K562 (cell line): ENCODE data around the gene FLAD1. TPM values are rescaled to one million over a fixed set of nuclear protein-coding genes. Genes with fewer than 3 reads are reported as not detected.

Experiments
- CSDE1 ChIP-seq, 2 experiments: fragments of 450-650 bp; IDR thresholded peaks; 2 replicates each; pipeline ENCODE4 v1.6.1; 2016; ENCODE audit warnings: mild to moderate bottlenecking in 1 of 2
- LCOR ChIP-seq: sonication (generic); formaldehyde crosslinking; IDR thresholded peaks from 2 replicates; pipeline ENCODE4 v1.8.0; 2022; ENCODE audit warnings: mild to moderate bottlenecking, missing genetic modification reagents
- MBD2 ChIP-seq: sonication (generic); IDR thresholded peaks from 2 replicates; pipeline ENCODE4 v1.6.1; 2016; ENCODE audit warnings: low read depth, borderline replicate concordance
- PCBP1 ChIP-seq: fragments of 200-400 bp; formaldehyde crosslinking; IDR thresholded peaks from 2 replicates; pipeline ENCODE4 v1.6.1; 2018; ENCODE audit warnings: mild to moderate bottlenecking, low read depth, low read length; ENCODE audit not compliant: poor library complexity, severe bottlenecking
- REST ChIP-seq, 2 experiments: fragments of 450-650 bp; formaldehyde crosslinking in 1 of 2; IDR thresholded peaks; 2 replicates each; pipeline versions ENCODE4 v1.4.0 to v1.6.1; 2014 to 2020; ENCODE audit warnings: mild to moderate bottlenecking in 2 of 2, borderline replicate concordance in 1 of 2, low read depth in 1 of 2
- SREBF1 ChIP-seq: fragments of 150-350 bp; IDR thresholded peaks from 2 replicates; pipeline ENCODE4 v1.6.1; 2014; ENCODE audit warnings: antibody characterized with exemption, low read depth, low read length, borderline replicate concordance
- ZBTB40 ChIP-seq, 2 experiments: fragments of 450-650 bp in 1 of 2; sonication (generic) in 1 of 2; formaldehyde crosslinking in 1 of 2; IDR thresholded peaks; 2 replicates each; pipeline versions ENCODE4 v1.7.1 to v1.9.0; 2016 to 2022; ENCODE audit warnings: inconsistent platforms in 1 of 2, mild to moderate bottlenecking in 1 of 2, missing genetic modification reagents in 1 of 2
- polyA plus RNA-seq, 8 experiments: library from polyadenylated mRNA; depleted of rRNA in 4 of 8; stranded (reverse) in 5 of 8; unstranded in 3 of 8; fragments of >200 nt; fragmentation: Nextera tagmentation in 2 of 8; fragmentation: Illumina TruSeq in 1 of 8; extraction: Ambion mirVana in 2 of 8; extraction: Trizol in 1 of 8; gene quantifications; 2 replicates each; pipeline versions ENCODE4 v1.2.1 to v1.2.3, GENCODE V29; 2011 to 2014; ENCODE audit warnings: inconsistent platforms in 1 of 8, missing spikeins in 1 of 8
- total RNA-seq, 7 experiments: library from RNA; depleted of rRNA in 6 of 7; stranded (reverse); fragments of >200 nt in 6 of 7; fragmentation: Illumina TruSeq in 2 of 7; extraction: Trizol in 2 of 7; gene quantifications; 2 replicates each; pipeline versions ENCODE4 v1.2.1 to v1.2.3, GENCODE V29; 2011 to 2021; ENCODE audit warnings: low replicate concordance in 1 of 7

FLAD1 gene
- total and polyA plus RNA-seq, 9 of the 15 experiments (the other 6 are each of a cell fraction or from before 2014, with no cell fraction given), result 24.9 to 85.8 (median 67.0) TPM

DNA sequence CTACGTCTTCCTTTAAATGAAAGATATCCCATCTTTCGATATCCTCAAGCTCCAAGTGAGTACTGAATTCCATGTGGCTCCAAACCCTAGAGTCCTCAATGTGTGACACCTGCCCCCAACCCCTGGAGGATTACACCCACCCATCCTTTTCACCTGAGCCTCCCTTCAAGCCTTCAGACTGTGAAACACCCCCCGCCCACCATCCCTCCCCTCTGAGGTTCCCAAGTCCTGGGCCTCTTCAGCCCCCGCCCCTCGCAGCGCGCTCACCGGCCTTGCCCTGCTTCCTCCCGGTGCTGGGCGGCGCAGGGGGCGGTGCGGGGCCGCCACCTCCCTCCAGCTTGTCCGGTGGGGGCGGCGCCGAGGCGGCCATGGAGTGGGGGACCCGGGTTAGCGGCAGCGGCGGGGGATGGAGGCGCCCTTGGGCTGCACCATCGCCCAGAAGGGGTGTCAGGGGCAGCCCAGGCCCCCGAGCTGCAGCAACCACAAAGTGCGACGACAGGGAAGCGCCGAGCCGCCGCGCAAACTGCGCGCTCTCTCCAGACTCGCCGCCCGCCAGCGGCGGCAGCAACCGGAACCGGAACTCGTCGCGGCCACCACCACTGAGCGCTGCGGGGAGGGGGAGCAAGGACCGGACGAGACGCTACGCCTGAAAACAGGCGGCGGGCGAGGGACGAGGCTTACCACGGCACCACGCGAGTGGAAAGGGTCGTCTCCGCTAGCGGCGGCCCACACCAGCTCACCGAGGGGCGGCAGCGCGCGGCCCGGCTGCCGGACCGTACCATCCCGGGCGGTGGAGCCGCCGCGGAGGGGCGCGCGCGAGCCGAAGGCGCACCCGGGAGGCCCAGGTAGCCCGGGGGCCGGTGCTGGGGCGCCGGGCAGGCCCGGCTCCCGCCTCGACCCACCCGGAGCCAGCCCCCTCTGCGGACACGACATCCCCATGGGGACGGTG, 21.7 kb upstream of the FLAD1 start, which contains the start of gene PYGO2 (continued):
- TF ChIP-seq ZBTB40 (IDR thresholded peaks at IDR 0.05) (peak; percentile 95), ZBTB40 (CRISPR knock-in tag; IDR thresholded peaks at IDR 0.05) (no peak), PCBP1 (peak; percentile 88), SREBF1 (no peak), CSDE1 (IDR thresholded peaks at IDR 0.05) (no peak), MBD2 (peak; percentile 83; the same call in 1 of the 2 replicates), LCOR (CRISPR knock-in tag) (peak; percentile 47; the same call in 1 of the 2 replicates), REST (IDR thresholded peaks at IDR 0.05; ENCODE audit: borderline replicate concordance) (peak; percentile 52), REST (CRISPR knock-in tag; IDR thresholded peaks at IDR 0.05; ENCODE audit: low read depth) (peak; percentile 88)
